ENCODE results near the gene PSME1. TPM values are rescaled to one million over a fixed set of nuclear protein-coding genes. Genes with fewer than 3 reads are reported as not detected.

The PSME1 gene
- total and polyA plus RNA-seq, 2 of the 13 experiments (the other 11 are each of a cell fraction or from before 2014, with no cell fraction given): 159 to 608 TPM

GRCh38 chr14:24130380-24130716 lies 5.6 kb upstream of the PSME1 start, which contains the start of gene FITM1 (continued):
- TF ChIP-seq KLF16 (CRISPR knock-in tag; IDR thresholded peaks at IDR 0.05) (no peak), GATAD1 (CRISPR knock-in tag; IDR thresholded peaks at IDR 0.05) (no peak), PTBP1 (IDR thresholded peaks at IDR 0.05; ENCODE audit: low read depth, low read length, poor library complexity, severe bottlenecking) (no peak), IRF9 (CRISPR knock-in tag; IDR thresholded peaks at IDR 0.05; ENCODE audit: borderline replicate concordance) (0 out of 2 replicates have a peak, but pooled peaks have one; percentile 3), SALL2 (CRISPR knock-in tag; IDR thresholded peaks at IDR 0.05) (no peak), HES4 (CRISPR knock-in tag; IDR thresholded peaks at IDR 0.05; ENCODE audit: borderline replicate concordance) (no peak), ZUFSP (CRISPR knock-in tag; IDR thresholded peaks at IDR 0.05; ENCODE audit: borderline replicate concordance) (no peak), ZNF629 (CRISPR knock-in tag; conservative IDR thresholded peaks at IDR 0.05) (no peak), SP5 (CRISPR knock-in tag; IDR thresholded peaks at IDR 0.05; ENCODE audit: borderline replicate concordance, low read depth) (no peak), GZF1 (CRISPR knock-in tag; IDR thresholded peaks at IDR 0.05) (no peak), SRSF9 (IDR thresholded peaks at IDR 0.05; ENCODE audit: borderline replicate concordance, insufficient read depth, low read depth, low read length, poor library complexity, severe bottlenecking) (no peak), HNRNPUL1 (IDR thresholded peaks at IDR 0.05; ENCODE audit: low read depth, low read length) (no peak), ZNF724P (CRISPR knock-in tag; IDR thresholded peaks at IDR 0.05; ENCODE audit: borderline replicate concordance) (no peak), CBX2 (IDR thresholded peaks at IDR 0.05; ENCODE audit: low read depth, low read length) (no peak), CBX2 (CRISPR knock-in tag; IDR thresholded peaks at IDR 0.05; ENCODE audit: low read depth) (no peak), GMEB2 (CRISPR knock-in tag; IDR thresholded peaks at IDR 0.05; ENCODE audit: low read depth) (no peak)
- TF ChIP-seq, protein P1, sequence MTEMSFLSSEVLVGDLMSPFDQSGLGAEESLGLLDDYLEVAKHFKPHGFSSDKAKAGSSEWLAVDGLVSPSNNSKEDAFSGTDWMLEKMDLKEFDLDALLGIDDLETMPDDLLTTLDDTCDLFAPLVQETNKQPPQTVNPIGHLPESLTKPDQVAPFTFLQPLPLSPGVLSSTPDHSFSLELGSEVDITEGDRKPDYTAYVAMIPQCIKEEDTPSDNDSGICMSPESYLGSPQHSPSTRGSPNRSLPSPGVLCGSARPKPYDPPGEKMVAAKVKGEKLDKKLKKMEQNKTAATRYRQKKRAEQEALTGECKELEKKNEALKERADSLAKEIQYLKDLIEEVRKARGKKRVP (CRISPR knock-in tag; IDR thresholded peaks at IDR 0.05): no peak
- TF ChIP-seq, protein P2, sequence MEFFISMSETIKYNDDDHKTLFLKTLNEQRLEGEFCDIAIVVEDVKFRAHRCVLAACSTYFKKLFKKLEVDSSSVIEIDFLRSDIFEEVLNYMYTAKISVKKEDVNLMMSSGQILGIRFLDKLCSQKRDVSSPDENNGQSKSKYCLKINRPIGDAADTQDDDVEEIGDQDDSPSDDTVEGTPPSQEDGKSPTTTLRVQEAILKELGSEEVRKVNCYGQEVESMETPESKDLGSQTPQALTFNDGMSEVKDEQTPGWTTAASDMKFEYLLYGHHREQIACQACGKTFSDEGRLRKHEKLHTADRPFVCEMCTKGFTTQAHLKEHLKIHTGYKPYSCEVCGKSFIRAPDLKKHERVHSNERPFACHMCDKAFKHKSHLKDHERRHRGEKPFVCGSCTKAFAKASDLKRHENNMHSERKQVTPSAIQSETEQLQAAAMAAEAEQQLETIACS (CRISPR knock-in tag; IDR thresholded peaks at IDR 0.05): no peak
- TF ChIP-seq, protein P3, sequence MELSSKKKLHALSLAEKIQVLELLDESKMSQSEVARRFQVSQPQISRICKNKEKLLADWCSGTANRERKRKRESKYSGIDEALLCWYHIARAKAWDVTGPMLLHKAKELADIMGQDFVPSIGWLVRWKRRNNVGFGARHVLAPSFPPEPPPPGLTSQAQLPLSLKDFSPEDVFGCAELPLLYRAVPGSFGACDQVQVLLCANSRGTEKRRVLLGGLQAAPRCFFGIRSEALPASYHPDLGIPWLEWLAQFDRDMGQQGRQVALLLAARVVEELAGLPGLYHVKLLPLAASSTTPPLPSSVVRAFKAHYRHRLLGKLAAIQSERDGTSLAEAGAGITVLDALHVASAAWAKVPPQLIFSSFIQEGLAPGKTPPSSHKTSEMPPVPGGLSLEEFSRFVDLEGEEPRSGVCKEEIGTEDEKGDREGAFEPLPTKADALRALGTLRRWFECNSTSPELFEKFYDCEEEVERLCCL (CRISPR knock-in tag; IDR thresholded peaks at IDR 0.05; ENCODE audit: borderline replicate concordance): no peak
- TF ChIP-seq, protein P4, sequence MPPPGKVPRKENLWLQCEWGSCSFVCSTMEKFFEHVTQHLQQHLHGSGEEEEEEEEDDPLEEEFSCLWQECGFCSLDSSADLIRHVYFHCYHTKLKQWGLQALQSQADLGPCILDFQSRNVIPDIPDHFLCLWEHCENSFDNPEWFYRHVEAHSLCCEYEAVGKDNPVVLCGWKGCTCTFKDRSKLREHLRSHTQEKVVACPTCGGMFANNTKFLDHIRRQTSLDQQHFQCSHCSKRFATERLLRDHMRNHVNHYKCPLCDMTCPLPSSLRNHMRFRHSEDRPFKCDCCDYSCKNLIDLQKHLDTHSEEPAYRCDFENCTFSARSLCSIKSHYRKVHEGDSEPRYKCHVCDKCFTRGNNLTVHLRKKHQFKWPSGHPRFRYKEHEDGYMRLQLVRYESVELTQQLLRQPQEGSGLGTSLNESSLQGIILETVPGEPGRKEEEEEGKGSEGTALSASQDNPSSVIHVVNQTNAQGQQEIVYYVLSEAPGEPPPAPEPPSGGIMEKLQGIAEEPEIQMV (CRISPR knock-in tag; IDR thresholded peaks at IDR 0.05; ENCODE audit: low read depth): 0 out of 2 replicates have a peak, but pooled peaks have one; percentile 9

All from HepG2 (cell line).